GM19395 (cell line): ENCODE results near the gene FAM229A.

Experiments used
- ATAC-seq: cut with Tn5 transposase; IDR thresholded peaks from one replicate; pipeline ENCODE4 v1.9.1; 2021; ENCODE audit warnings: mild to moderate bottlenecking, moderate library complexity; ENCODE audit not compliant: unreplicated experiment

The FAM229A gene

DNA sequence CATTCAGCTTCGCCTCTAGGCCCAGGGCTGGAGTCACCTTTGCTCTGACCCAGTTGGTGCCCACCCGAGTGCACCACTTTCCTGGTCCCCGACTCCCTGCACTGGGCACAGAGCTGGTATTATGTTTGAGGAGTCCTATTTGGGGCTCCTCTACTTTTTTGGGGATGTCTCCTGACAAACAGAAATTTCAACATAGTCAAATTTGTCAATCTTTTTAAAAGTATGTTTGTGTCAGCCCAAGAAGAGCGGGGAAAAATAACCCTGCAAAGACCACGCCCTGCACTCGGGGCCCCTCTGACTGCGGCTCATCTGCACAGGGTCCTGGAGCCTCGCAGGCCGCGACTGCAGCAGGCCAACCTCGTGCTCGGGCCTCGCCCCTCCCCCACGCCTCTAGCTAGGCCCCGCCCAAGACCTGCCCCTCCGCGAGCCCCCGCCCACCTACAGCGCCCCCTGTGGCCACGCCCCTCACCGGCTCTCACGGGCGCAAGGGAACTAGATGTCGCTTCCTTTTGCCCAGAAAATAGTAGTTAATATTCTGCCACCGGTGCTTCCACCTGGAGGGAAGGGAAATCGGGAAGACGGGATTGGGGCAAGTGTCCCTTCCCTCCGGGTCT, 11.4 kb downstream of the FAM229A start:
- ATAC-seq: peak; percentile 38

DNA sequence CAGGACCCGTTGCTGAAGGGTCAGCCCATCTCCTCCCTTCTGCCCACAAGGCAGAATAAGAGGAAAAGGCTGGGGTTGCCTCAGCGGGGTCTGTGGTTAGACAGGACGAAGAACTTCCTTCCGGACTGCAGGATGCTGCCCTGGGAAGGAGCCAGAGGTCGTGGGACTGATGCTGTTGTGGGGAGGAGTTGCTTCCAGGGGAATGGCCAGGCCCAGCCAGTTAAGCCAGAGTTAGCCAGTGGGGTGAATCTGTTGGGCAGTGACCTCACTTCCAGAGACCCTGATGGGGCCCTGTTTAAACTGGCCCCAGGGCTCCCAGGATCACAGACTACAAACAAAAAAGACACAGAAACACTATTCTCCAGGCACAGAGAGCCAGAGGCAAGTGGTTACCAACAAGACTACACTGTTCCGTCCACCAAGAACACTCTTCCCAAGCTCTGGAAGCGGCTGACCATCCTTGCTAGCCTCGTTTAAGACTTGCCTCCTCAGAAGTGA, 13.0 kb downstream of the FAM229A start:
- no peak for ATAC-seq

DNA sequence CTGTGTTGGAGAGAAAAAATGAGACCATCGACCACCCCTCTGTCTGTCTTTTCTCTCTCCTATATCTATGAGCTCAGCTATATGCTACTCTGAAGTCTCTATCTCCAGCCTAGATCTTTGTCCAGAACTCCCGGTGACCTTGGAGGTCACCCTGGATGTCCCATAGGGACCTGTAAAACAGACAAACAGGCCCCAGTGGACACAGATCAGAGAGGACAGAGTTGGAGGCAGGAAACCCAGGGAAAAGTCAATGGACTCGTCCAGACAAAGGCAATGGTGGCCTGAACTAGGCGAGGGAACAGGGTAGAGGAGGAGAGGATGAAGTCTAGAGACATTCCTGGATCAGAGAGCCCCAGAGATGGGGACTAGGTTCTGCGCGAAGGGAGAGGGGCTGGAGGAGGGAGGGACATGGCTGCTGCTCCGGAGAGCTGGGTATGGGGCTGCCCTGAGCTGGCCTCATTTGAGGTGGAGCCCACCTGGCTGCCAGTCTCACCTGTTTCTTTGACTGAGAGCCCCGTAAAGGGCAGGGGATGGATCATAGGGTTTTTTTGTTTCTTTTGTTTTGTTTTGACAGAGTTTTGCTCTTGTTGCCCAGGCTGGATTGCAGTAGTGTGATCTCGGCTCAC, 15.6 kb downstream of the FAM229A start:
- ATAC-seq: no peak

DNA sequence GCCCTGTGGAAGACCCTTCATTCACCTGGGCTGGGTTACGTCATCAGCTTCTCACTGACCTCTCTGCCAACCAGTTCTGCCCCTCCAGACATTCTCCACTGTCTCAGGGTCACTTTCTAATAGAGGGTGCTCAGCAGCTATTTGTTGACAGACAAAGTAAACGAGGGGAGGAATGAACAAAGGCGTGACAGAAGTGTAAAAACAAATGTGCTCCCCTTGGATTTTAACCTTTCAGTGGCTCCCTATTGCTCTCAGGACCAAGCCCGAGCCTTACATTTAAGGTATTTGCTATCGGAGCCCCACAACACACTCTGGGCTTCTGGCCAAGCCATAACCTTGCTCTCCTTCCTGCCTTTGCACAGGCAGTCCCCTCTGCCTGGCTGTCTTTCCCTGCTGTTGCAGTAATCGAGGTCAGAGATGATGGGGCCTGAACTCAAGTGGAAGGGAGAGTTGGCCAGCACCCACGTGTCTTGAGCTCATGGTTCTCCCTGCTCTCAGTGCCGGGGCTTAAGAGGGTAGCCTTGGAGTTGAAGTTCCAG, 16.9 kb downstream of the FAM229A start:
- ATAC-seq: no peak

DNA sequence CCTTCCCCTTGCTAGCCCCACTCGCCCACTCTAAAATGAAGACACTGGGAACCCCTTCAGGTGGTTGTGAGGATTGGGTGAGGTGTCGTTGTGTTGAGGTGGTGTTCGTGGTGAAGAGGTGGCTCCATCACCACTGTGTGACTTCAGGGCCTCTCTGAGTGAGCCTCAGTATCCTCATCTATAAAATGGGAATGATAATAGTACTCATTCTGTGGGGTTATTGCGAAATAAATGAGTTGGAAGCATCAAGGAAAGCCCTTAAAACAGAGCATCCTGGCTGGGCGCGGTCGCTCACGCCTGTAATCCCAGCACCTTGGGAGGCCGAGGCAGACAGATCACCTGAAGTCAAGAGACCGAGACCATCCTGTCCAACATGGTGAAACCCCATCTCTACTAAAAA, 19.6 kb downstream of the FAM229A start:
- ATAC-seq: no peak

DNA sequence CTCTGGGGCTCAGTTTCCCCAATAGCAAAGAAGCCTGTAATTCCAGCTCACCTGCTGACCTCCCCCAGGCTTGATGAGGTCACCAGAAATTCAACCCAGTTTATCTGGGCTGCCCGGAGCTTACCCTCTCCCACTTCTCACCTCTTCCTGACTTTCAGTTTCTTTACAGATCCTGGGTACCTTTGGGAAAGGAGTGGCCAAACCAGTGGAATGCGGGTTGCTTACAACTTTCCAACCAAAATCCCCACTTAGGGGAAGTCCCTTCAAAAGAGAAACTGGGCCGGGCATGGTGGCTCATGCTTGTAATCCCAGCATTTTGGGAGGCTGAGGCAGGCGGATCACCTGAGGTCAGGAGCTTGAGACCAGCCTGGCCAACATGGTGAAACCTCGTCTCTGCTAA, 20.3 kb downstream of the FAM229A start:
- ATAC-seq: no peak

- ATAC-seq: no peak
Observed at GRCh38 chr1:32341186-32341757, 21.0 kb downstream of the FAM229A start.

DNA sequence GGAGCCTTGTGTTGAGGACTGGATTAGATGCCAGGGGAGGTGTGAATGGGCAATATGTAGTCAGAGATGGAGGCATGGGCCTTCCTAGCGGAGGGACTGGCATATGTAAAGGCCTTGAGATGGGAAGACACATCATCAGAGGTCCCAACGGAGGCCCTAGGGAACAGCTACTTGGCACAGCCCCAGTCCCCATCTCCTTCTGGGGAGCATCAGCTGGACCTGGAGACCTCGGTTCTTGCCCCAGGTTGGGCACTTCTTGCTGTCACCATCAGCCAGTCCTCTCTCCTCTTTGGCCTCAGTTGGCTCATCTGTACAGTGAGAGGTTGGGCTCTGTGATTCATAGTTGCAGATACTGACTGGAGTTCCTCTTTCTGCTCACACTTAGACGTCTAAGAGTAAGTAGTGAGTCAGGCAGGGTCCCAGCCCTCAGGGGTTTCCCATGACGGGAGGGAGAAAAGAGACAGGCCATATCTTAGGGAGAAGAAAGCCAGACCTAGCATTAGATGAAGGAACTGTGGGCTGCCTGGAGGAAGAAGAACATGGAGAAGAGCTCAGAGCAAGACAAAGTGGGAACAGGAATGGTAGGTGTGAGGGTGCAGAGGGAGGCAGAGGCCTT, 22.8 kb downstream of the FAM229A start:
- no peak for ATAC-seq

- no peak for ATAC-seq
Observed at GRCh38 chr1:32338637-32339145, 23.6 kb downstream of the FAM229A start.

GRCh38 chr1:32337855-32338636, 24.2 kb downstream of the FAM229A start:
- no peak for ATAC-seq

DNA sequence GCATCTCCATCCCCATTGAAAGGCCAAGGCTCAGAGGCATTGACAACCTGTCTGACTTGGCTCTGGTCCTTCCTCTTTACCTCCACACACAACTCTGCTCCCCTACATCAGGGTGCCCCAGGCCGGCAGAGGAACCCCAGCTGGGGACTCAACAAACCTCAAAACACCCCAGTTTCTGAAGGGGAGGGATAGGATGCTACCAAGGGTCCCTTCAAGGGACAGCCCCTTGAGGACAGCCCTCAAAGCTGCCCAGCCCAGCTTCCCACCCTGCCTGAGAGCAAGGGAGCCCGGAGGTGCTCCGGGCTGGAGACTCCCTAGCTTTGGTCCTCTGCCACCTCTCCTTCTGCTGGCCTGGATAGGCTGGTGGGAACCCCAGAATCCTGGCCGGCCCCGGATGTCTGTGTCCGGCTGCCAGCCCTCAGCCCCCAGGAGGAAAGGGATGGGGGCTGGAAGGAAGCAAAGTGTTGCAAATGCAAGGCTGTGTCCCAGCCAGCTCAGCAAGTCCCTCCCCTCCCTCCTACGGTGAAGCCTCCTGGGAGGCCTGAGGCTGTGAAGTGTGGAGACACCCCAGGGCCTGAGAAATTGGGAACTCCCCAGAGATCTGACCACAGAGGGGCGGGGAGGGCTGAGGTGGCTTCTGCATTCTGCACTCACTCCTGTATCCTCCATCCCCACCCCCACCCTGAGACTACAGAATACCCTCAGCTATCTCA, 25.2 kb downstream of the FAM229A start:
- ATAC-seq: peak; percentile 30

GRCh38 chr1:32336591-32336932, 25.7 kb downstream of the FAM229A start:
- no peak for ATAC-seq

GRCh38 chr1:32335790-32336590, 26.3 kb downstream of the FAM229A start, which contains the start of gene MARCKSL1:
TSS of gene MARCKSL1 (minus strand) at chr1:32336233. CDS start at chr1:32336033, 200 bp downstream.
- no peak for ATAC-seq

GRCh38 chr1:32335535-32335789, 26.8 kb downstream of the FAM229A start:
- ATAC-seq: no peak

DNA sequence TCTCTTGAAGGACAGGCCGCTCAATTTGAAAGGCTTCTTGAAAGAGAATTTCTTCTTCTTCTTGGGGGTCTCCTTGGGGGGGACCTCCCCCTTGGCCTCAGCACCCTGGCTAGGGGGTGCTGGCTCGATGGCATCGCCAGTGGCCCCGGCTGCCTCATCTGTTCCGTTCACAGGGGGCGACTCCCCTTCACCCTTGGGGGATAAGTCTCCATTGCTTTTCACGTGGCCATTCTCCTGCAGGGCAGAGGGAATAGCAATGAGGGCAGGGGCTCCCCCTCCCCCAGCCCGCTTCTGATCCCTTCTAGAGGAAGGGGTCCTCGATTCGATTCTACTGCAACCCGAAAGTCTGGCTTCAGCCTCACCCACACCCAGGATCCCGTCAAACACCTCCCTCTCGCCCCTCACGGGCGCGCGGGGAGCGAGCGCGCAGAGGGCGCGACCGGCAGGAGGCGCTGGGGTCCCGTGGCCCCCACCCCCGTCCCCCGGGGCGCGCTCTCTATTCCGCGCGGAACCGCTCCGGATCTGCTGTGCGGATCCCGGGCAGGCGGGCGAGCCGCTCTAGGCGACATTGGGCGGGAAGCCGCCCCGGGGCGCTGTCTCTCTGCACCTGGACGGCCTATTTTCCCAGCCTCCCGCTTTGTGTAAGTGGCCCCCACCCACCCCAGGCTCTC, 27.3 kb downstream of the FAM229A start:
- ATAC-seq: no peak

- no peak for ATAC-seq
Observed at GRCh38 chr1:32334274-32334861, 27.9 kb downstream of the FAM229A start.

DNA sequence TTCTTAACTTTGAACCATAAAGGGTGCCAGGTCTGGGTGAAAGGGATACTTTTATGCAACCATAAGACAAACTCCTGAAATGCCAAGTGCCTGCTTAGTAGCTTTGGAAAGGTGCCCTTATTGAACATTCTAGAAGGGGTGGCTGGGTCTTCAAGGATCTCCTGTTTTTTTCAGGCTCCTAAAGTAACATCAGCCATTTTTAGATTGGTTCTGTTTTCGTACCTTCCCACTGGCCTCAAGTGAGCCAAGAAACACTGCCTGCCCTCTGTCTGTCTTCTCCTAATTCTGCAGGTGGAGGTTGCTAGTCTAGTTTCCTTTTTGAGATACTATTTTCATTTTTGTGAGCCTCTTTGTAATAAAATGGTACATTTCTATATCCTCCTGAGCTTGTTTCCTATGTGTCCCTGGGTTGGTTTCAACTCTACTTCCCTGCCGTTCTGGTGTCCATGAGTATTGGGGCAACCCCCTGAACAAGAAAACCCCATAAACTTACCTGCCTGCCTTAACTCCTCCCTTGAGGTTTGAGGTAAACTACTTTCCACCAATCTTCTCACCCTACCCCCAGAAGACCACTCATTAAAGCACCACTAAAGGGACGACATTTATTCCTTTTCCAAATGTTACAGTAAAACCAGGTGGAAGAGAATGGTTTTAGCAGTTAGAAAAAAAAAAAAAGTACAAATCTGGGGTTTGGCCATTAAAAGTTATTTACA, 28.9 kb downstream of the FAM229A start:
- no peak for ATAC-seq
